IPS-20b (cell line): ENCODE data around the gene CLEC2L.

Source experiments
- H3K27ac ChIP-seq: one replicate; pipeline ENCODE4 v1.5.1; 2013; ENCODE audit warnings: low read length
- H3K27me3 ChIP-seq: 2 replicates; pipeline ENCODE4 v1.6.1; 2013; ENCODE audit warnings: mild to moderate bottlenecking, low read length, inconsistent platforms; ENCODE audit not compliant: insufficient read depth
- H3K36me3 ChIP-seq: 2 replicates; pipeline ENCODE4 v1.6.1; 2013; ENCODE audit warnings: low read depth, mild to moderate bottlenecking, inconsistent platforms, low read length, moderate library complexity; ENCODE audit not compliant: insufficient read depth
- H3K4me1 ChIP-seq: 2 replicates; pipeline ENCODE4 v1.6.1; 2013; ENCODE audit warnings: mild to moderate bottlenecking, control low read depth, inconsistent platforms, low read length, moderate library complexity; ENCODE audit not compliant: insufficient read depth
- H3K4me3 ChIP-seq: 2 replicates; pipeline ENCODE4 v1.5.1; 2013; ENCODE audit warnings: mild to moderate bottlenecking, low read length, inconsistent platforms
- H3K9ac ChIP-seq: 2 replicates; pipeline ENCODE4 v1.6.1; 2013; ENCODE audit warnings: low read depth, mild to moderate bottlenecking, inconsistent platforms, low read length, moderate library complexity
- H3K9me3 ChIP-seq: 2 replicates; pipeline ENCODE4 v1.6.1; 2013; ENCODE audit warnings: mild to moderate bottlenecking, low read depth, low read length, inconsistent platforms; ENCODE audit not compliant: insufficient read depth

Gene CLEC2L

DNA sequence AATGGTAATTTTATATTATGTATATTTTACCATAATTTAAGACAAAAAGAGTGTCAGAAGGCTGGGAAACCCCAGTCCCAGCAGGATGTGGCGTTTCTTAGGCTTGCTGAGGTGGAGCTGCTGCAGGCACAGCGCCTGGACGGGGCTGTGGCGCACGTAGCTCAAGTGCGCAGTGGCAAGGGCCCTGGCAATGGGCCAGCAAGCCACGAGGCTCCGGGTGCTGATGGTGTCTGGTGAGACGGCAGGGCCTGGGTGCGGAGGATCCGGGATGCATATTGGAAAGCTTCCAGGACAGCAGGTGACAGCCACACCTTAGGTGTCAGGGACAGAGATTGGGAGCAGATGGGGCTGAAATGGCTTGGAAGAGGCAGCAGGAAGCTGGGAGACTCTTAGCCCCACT is 37.2 kb downstream of the CLEC2L start:
- H3K9ac ChIP-seq: no peak overlapping the region
- no peak overlapping the region for H3K4me3 ChIP-seq
- no peaks in the 10 kb centered on the region for H3K9me3 ChIP-seq
- H3K27ac ChIP-seq: no peak overlapping the region
- no peaks in the 10 kb centered on the region for H3K27me3 ChIP-seq
- no peaks in the 10 kb centered on the region; the same call in 1 of the 2 replicates for H3K4me1 ChIP-seq
- H3K36me3 ChIP-seq: no peaks in the 10 kb centered on the region

DNA sequence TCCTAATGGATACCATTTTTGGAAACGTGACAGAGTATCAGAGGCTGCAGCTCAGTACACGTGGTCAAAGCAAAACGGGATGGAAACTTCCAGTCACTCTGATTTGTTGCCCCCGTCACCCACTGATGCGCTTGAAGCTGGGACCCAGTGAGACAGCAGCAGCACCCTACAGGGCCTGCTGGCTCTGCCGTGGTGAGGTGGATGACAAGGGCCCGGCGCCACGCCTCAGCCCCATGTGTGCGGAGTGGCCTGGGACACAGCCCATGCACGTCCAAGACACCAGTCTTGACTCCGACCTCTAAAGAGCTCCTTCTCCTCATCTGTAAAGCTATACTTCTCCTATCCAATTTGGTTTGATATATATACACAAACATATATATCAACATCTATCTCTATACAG is 39.0 kb downstream of the CLEC2L start:
- no peaks in the 10 kb centered on the region for H3K9me3 ChIP-seq
- no peaks in the 10 kb centered on the region for H3K27me3 ChIP-seq
- H3K4me3 ChIP-seq: no peak overlapping the region
- no peaks in the 10 kb centered on the region for H3K36me3 ChIP-seq
- no peak overlapping the region for H3K9ac ChIP-seq
- no peaks in the 10 kb centered on the region; the same call in 1 of the 2 replicates for H3K4me1 ChIP-seq
- H3K27ac ChIP-seq: no peak overlapping the region

DNA sequence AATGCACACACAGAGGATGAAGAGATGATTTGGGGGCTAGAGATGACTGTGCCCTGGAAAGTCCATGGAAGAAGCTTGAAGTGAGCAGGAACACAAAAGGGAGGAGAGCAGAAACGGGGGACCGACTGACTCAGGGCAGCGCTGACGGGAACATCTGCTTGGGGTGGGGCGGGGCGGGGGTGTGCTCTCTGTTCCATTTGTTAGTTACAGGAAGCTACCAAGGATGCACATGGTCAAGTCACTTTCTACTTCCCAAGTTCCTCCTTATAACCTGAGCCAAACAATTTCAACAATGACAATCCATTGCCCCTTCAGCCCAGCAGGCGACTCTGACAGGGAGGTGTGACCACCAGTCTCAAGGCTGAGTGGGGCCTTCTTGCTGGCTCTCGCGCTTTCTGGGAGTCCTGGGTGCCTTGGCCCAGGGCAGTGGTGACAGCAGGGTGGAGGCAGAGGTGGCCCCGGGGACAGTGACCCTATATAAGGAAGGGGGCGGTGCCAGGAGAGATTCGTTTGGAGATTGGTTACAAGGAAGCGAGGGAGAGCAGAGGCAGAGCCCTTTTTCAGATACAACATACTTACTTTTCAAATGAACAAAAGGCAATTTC is 39.6 kb downstream of the CLEC2L start:
- H3K27me3 ChIP-seq: no peaks in the 10 kb centered on the region
- no peaks in the 10 kb centered on the region for H3K9me3 ChIP-seq
- H3K4me3 ChIP-seq: no peak overlapping the region
- no peak overlapping the region for H3K27ac ChIP-seq
- H3K4me1 ChIP-seq: no peaks in the 10 kb centered on the region; the same call in 1 of the 2 replicates
- H3K36me3 ChIP-seq: no peaks in the 10 kb centered on the region
- H3K9ac ChIP-seq: no peak overlapping the region

DNA sequence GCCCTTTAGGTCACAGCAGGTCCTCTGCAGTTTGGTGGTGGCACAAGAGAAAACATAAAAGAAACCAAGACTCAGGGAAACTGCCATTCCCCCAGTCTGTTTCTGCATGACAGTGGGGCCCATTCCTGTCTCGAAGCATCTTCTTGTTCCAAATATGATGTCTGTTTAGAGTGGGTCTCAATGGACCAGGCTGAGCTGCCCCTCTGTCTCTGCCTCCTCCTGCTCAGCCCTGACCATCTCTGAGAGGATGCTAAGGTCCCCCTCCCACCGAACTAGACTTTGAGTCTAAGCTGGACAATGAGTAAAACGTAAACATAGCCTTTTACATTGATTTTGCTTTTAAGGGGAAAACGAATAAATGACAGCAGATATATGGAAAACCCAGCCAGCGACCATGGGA is 40.4 kb downstream of the CLEC2L start:
- H3K27ac ChIP-seq: no peak overlapping the region
- no peaks in the 10 kb centered on the region for H3K36me3 ChIP-seq
- no peaks in the 10 kb centered on the region; the same call in 1 of the 2 replicates for H3K4me1 ChIP-seq
- no peak overlapping the region for H3K9ac ChIP-seq
- H3K27me3 ChIP-seq: no peaks in the 10 kb centered on the region
- no peaks in the 10 kb centered on the region for H3K9me3 ChIP-seq
- no peak overlapping the region for H3K4me3 ChIP-seq

DNA sequence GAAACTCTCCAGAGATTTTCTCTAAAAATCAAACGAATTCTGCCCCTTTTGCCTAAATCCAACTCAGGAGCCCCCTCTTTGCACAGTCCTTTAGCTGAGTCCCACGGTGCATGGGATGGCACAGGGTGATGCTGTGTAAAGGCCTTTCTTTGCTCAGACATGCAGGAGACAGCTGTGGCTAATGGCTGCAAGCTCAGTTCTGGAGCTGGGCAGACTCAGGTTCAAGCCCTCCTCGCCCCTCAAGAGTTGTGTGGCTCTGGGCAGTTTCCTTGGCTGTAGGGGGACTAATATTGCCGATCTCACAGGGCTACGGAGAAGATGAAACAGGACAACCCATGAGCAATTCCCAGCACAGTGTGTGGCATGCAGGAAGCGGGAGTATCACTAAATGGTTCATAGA is 42.6 kb downstream of the CLEC2L start:
- no peak overlapping the region for H3K4me3 ChIP-seq
- no peaks in the 10 kb centered on the region for H3K27me3 ChIP-seq
- H3K9ac ChIP-seq: no peak overlapping the region
- H3K4me1 ChIP-seq: no peaks in the 10 kb centered on the region; the same call in 1 of the 2 replicates
- H3K36me3 ChIP-seq: no peaks in the 10 kb centered on the region
- no peaks in the 10 kb centered on the region for H3K9me3 ChIP-seq
- H3K27ac ChIP-seq: no peak overlapping the region

DNA sequence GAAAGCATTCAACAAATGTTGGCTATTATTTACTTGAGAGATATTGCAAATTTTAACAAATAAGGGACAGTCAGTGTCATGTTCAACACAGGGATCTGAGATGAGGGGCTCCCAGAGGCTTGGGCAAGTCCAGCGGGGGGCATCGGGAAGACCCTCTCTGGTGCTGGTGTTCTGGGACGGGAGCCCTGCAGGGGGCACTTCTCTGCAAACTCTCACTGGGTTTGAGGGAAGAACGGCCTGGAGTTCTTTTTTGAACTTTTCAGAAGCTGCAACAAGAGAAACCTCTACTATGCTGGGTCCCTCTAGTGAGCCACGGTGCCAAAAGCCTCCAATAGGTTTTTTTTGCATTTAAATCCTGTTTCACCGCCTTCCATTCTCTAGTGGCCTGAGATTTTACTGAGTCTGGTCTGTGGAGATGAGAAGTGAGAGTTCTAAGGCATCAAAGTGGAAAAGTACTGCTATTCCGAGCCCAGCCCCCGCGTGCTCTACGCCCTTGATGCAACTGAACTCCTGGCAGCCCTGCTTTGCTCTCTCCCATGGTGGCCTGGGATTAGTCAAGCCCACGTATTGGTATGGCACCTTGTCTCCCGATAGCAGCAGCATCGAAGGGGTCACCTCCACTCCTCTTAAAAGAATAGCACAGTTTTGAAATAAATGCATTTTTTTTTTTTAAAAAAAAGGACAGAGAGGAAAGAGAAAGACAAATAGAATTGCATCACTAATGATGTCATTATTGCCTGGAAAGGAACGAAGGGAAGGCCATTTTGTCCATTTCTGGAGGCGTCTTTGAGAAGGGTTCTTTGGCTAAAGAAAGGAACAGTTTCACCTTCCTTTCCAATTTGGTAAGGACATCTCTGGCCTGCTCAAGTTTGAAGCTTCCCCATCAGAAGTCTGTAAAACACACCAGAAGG is 43.5 kb downstream of the CLEC2L start:
- H3K4me1 ChIP-seq: no peaks in the 10 kb centered on the region; the same call in 1 of the 2 replicates
- no peaks in the 10 kb centered on the region for H3K36me3 ChIP-seq
- H3K9me3 ChIP-seq: no peaks in the 10 kb centered on the region
- H3K9ac ChIP-seq: no peak overlapping the region
- no peak overlapping the region for H3K27ac ChIP-seq
- H3K4me3 ChIP-seq: no peak overlapping the region
- no peaks in the 10 kb centered on the region for H3K27me3 ChIP-seq

DNA sequence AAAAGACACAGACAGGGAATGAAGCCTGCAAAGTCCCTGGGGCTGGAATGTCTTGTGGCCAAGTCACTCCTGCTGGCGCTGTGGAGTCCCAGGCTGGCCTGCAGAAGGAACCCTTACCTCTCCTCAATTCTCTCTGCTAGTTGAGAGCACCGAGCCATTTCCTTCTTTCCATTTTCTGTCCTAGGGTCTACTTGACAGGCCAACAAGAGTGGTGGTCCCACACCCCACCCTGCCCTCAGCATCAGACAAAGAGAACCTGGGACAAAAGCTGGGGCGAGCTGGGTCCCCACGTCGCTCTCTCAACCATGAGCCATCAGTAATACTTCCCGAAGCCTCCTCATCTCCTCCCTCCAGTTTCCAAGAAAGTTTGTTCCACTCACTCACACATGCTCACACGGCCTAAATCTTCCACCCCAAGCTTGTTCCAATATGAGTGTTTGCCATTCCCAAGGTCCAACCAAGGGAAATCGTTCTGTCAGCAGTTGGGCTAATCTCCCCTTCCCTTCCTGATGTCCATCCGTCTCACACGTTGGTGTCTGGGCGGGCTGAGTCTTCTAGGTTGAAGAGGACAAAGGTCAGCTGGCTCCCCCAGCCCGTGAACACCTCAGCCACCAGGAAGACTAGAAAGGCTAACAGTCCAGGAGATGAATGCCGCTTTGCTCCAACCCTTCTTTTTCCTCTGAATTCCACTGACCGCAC is 44.3 kb downstream of the CLEC2L start:
- no peaks in the 10 kb centered on the region for H3K27me3 ChIP-seq
- H3K27ac ChIP-seq: no peak overlapping the region
- H3K9me3 ChIP-seq: no peaks in the 10 kb centered on the region
- no peaks in the 10 kb centered on the region for H3K36me3 ChIP-seq
- H3K4me1 ChIP-seq: no peaks in the 10 kb centered on the region; the same call in 1 of the 2 replicates
- no peak overlapping the region for H3K9ac ChIP-seq
- no peak overlapping the region for H3K4me3 ChIP-seq

DNA sequence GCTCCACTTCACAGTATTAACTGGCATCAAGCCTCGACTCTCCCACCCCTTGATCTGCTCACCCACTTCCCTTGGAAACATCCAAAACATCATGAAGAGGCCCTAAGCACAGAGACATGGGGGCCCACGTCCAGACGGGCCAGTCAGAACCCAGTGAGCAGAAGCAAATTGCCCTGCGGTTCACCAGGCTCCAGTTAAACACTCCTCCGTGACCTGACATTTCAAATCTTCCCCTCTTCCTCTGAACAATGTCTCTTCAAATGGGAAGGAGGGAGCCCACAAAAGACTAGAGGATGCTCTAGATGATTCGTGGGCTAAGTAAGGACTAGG is 44.8 kb downstream of the CLEC2L start:
- no peaks in the 10 kb centered on the region for H3K36me3 ChIP-seq
- no peaks in the 10 kb centered on the region; the same call in 1 of the 2 replicates for H3K4me1 ChIP-seq
- H3K27ac ChIP-seq: no peak overlapping the region
- H3K9ac ChIP-seq: no peak overlapping the region
- H3K4me3 ChIP-seq: no peak overlapping the region
- H3K27me3 ChIP-seq: no peaks in the 10 kb centered on the region
- no peaks in the 10 kb centered on the region for H3K9me3 ChIP-seq

DNA sequence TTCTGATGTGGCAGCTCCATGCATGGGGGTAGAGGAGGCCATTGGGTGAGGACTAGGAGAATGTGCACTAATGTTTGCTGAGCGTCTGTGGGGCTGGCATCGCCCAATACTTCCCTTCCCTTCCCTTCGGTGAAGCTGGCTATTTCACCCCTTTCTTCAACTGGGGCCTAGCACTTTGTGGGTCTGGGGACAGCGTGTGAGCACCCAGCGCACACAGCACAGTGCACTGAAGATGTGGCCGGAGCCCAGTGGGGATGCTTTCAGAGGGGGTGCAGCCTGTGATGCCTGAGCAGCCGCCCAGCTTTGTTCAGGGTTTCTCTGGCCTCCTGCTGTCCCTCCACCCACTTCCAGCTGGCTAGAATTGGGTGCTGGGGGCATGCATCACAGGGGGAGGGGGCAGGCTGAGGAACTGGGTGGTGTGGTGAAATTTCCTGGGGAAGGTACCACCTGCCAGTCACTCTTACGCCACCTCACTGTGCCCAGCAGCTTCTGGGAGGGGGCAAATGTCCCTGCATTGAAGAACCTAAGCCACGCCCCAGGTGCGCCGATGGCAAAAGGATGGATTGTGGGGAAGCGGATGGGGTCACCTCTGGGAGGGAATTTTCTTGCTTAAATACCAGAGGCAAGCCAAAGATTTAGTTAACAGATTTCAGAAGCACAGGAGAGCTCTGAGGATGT is 45.5 kb downstream of the CLEC2L start:
- H3K27ac ChIP-seq: no peak overlapping the region
- H3K4me1 ChIP-seq: no peaks in the 10 kb centered on the region
- H3K9me3 ChIP-seq: no peaks in the 10 kb centered on the region
- no peaks in the 10 kb centered on the region for H3K36me3 ChIP-seq
- H3K27me3 ChIP-seq: no peaks in the 10 kb centered on the region
- no peak overlapping the region for H3K4me3 ChIP-seq
- no peak overlapping the region for H3K9ac ChIP-seq

DNA sequence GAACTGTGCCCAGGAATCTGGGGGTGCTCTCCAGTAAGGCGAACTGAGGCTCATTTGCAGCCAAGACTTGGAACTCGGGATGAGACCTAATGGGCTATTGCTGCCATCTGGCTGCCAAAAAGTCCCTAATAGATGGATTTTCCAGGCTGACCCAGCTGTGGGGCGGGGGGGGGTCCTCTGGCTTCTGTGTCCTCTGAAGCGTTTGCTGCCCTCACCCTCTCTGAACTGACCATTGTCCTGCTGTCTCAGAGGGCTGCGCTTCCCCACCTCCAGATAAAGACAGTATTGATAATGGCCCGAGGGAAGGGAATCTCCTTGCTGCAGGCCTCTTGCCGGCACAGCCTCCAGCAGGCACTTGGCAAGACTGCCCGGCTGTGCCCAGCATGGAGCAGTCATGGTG is 46.6 kb downstream of the CLEC2L start:
- no peak overlapping the region for H3K27ac ChIP-seq
- H3K4me3 ChIP-seq: no peak overlapping the region
- H3K27me3 ChIP-seq: no peaks in the 10 kb centered on the region
- H3K9me3 ChIP-seq: no peaks in the 10 kb centered on the region
- H3K4me1 ChIP-seq: no peaks in the 10 kb centered on the region
- H3K36me3 ChIP-seq: no peaks in the 10 kb centered on the region
- H3K9ac ChIP-seq: no peak overlapping the region

DNA sequence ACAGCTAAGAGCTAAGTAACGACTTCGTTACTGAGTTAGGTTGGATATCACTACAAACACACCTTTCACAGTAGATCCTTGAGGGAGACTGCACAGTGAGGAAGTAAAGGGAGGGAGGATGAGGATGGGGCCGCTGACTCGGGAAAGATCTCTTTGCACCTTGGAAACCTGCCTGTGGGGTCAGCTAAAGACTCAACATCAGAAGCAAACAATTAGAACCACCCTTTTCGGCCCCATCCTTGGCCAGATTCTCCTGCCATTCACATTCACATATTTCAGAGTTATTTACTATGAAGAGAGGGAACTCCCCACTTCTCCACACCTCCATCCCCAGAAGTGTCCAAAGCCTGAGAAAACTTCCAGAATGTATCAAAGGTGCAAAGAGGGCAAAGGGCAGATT is 47.1 kb downstream of the CLEC2L start:
- no peak overlapping the region for H3K27ac ChIP-seq
- no peak overlapping the region for H3K9ac ChIP-seq
- no peaks in the 10 kb centered on the region for H3K4me1 ChIP-seq
- no peaks in the 10 kb centered on the region for H3K36me3 ChIP-seq
- no peaks in the 10 kb centered on the region for H3K27me3 ChIP-seq
- no peak overlapping the region for H3K4me3 ChIP-seq
- no peaks in the 10 kb centered on the region for H3K9me3 ChIP-seq
